Fibroblast of lung (primary cell): ENCODE data around the gene STX7. TPM values are rescaled to one million over a fixed set of nuclear protein-coding genes. Genes with fewer than 3 reads are reported as not detected.

Source experiments
- DNase-seq, 2 donors: peaks; one replicate each; pipeline versions ENCODE4 v3.0.0 to v3.0.0-alpha.2; 2010; ENCODE audit warnings: low read depth in 2 of 2
- H2AFZ ChIP-seq: 2 replicates; pipeline ENCODE4 v1.5.1; 2012; ENCODE audit warnings: low read length, control low read depth, inconsistent platforms
- H3K27ac ChIP-seq: 2 replicates; pipeline ENCODE4 v1.5.1; 2011; ENCODE audit warnings: low read length, control low read depth; ENCODE audit not compliant: insufficient read depth
- H3K27me3 ChIP-seq: 2 replicates; pipeline ENCODE4 v1.5.1; 2011; ENCODE audit warnings: mild to moderate bottlenecking, low read length; ENCODE audit not compliant: control insufficient read depth, insufficient read depth
- H3K36me3 ChIP-seq: 2 replicates; pipeline ENCODE4 v1.5.1; 2011; ENCODE audit warnings: low read length; ENCODE audit not compliant: control insufficient read depth, insufficient read depth
- H3K4me1 ChIP-seq: 2 replicates; pipeline ENCODE4 v1.5.1; 2011; ENCODE audit warnings: low read length; ENCODE audit not compliant: control insufficient read depth, insufficient read depth; ENCODE audit errors: extremely low read depth
- H3K4me2 ChIP-seq: 2 replicates; pipeline ENCODE4 v1.5.1; 2011; ENCODE audit warnings: low read length, control low read depth; ENCODE audit not compliant: insufficient read depth; ENCODE audit errors: extremely low read depth
- H3K4me3 ChIP-seq, 4 experiments: fragments of 200-600 bp in 1 of 4; sonication (generic) in 1 of 4; replicated peaks in 1 of 4; 2 replicates each; pipeline ENCODE4 v1.5.1; 2011 to 2016; ENCODE audit warnings: low read length in 4 of 4, low read depth in 3 of 4, mild to moderate bottlenecking in 3 of 4, control low read depth in 2 of 4, inconsistent platforms in 1 of 4, mixed read lengths in 1 of 4; ENCODE audit not compliant: insufficient read depth in 1 of 4; ENCODE audit errors: control extremely low read depth in 1 of 4
- H3K79me2 ChIP-seq: 2 replicates; pipeline ENCODE4 v1.5.1; 2012; ENCODE audit warnings: mild to moderate bottlenecking, low read length, inconsistent platforms; ENCODE audit not compliant: control insufficient read depth, insufficient read depth
- H3K9ac ChIP-seq: 2 replicates; pipeline ENCODE4 v1.5.1; 2011; ENCODE audit warnings: mild to moderate bottlenecking, low read length, control low read depth; ENCODE audit not compliant: insufficient read depth
- H3K9me3 ChIP-seq: 2 replicates; pipeline ENCODE4 v1.5.1; 2012; ENCODE audit warnings: low read depth, low read length; ENCODE audit not compliant: control insufficient read depth, insufficient read depth
- H4K20me1 ChIP-seq: 2 replicates; pipeline ENCODE4 v1.5.1; 2011; ENCODE audit warnings: low read length; ENCODE audit not compliant: control insufficient read depth, insufficient read depth; ENCODE audit errors: extremely low read depth
- CTCF ChIP-seq, 2 donors: IDR thresholded peaks in 1 of 2; conservative IDR thresholded peaks in 1 of 2; 1 replicate in 1 of 2; 2 replicates in 1 of 2; pipeline ENCODE4 v1.5.1; 2011 to 2012; ENCODE audit warnings: low read length in 2 of 2, control low read depth in 1 of 2, inconsistent platforms in 1 of 2, low read depth in 1 of 2, mild to moderate bottlenecking in 1 of 2
- EZH2 ChIP-seq: IDR thresholded peaks from 2 replicates; pipeline ENCODE4 v1.5.1; 2012; ENCODE audit warnings: low read length, control low read depth, mild to moderate bottlenecking; ENCODE audit errors: missing control alignments
- polyA plus RNA-seq, 2 donors: library from polyadenylated mRNA; depleted of rRNA in 1 of 2; stranded (reverse) in 1 of 2; unstranded in 1 of 2; fragments of >200 nt; gene quantifications; 2 replicates each; pipeline ENCODE4 v1.2.1, GENCODE V29; 2011 to 2012; ENCODE audit warnings: missing spikeins in 1 of 2
- total RNA-seq: library from RNA; depleted of rRNA; stranded (reverse); fragments of >200 nt; gene quantifications from 2 replicates; pipeline ENCODE4 v1.2.1, GENCODE V29; 2014

The STX7 gene
- total and polyA plus RNA-seq, 2 donors (not counting 1 experiment from before 2014, with no cell fraction given): 52.1 to 53.0 TPM

- Histone ChIP-seq H3K4me2 (no peak overlapping the region), H3K27ac (no peak overlapping the region), H3K4me1 (peaks cover 4% of the 10 kb centered on the region), H3K79me2 (no peaks in the 10 kb centered on the region), H3K36me3 (peaks cover 7% of the 10 kb centered on the region), H2AFZ (no peak overlapping the region), H3K9me3 (no peaks in the 10 kb centered on the region), H4K20me1 (no peaks in the 10 kb centered on the region), H3K27me3 (no peaks in the 10 kb centered on the region), H3K4me3 (no peak overlapping the region), H3K9ac (no peak overlapping the region)
- no peak for DNase-seq
- TF ChIP-seq EZH2 (no peak), CTCF (conservative IDR thresholded peaks at IDR 0.05 in 1 of 2, IDR thresholded peaks at IDR 0.05 in 1 of 2; ENCODE audit: low read depth in 1 of 2, low read length in 2 of 2) (no peak)
Observed at GRCh38 chr6:132461958-132462357, 51.0 kb downstream of the STX7 start.

- H3K36me3 ChIP-seq: peaks cover 7% of the 10 kb centered on the region
- no peaks in the 10 kb centered on the region for H3K9me3 ChIP-seq
- H3K4me2 ChIP-seq: no peak overlapping the region
- H3K4me3 ChIP-seq: no peak overlapping the region
- H2AFZ ChIP-seq: no peak overlapping the region
- H4K20me1 ChIP-seq: no peaks in the 10 kb centered on the region
- TF ChIP-seq EZH2 (no peak), CTCF (conservative IDR thresholded peaks at IDR 0.05 in 1 of 2, IDR thresholded peaks at IDR 0.05 in 1 of 2; ENCODE audit: low read depth in 1 of 2, low read length in 2 of 2) (no peak)
- no peak overlapping the region for H3K9ac ChIP-seq
- no peak for DNase-seq
- no peaks in the 10 kb centered on the region for H3K4me1 ChIP-seq
- H3K27ac ChIP-seq: no peak overlapping the region
- no peaks in the 10 kb centered on the region for H3K27me3 ChIP-seq
- no peaks in the 10 kb centered on the region for H3K79me2 ChIP-seq
Observed at GRCh38 chr6:132459605-132459952, 53.3 kb downstream of the STX7 start.

DNA sequence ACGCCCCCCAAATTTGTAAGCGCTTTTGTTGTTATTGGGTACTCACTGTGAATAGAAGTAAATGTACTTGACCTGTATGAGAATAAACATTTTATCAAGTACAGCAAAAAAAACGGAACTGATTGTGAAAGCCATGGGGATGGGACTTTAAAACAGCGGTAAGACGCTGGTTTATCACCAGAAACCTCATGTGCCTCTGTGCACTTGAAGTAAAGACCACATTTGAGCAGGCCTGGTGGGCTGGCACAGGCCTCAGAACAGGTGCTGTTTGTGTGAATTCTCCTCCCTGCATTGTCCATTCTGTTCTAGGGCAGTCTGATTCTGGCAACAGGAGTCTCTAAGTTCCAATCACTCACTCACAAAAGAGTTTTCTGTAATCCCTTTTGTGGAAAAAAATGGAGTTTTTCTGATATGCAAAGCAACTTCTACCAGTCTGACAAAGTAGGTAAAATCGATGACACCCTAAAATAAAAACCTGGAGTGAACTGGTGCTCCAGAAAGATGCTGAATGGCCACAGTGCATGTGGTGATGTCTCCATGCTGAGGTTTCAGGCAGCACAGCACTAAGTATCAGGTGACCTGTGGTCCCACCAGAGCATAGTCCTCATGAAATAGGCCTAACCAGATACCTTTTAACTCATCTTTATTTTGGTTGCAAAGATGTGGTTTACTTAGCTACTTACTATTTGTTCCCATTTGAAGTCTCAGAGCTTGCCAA, 53.9 kb downstream of the STX7 start:
- H3K36me3 ChIP-seq: peaks cover 7% of the 10 kb centered on the region

More for the DNA sequence above, 53.9 kb downstream of the STX7 start:
- no peaks in the 10 kb centered on the region for H3K79me2 ChIP-seq
- no peak overlapping the region for H3K27ac ChIP-seq
- no peak for DNase-seq
- no peaks in the 10 kb centered on the region for H4K20me1 ChIP-seq
- H2AFZ ChIP-seq: no peak overlapping the region
- TF ChIP-seq CTCF (conservative IDR thresholded peaks at IDR 0.05 in 1 of 2, IDR thresholded peaks at IDR 0.05 in 1 of 2; ENCODE audit: low read depth in 1 of 2, low read length in 2 of 2): no peak
- TF ChIP-seq EZH2: no peak
- H3K4me1 ChIP-seq: no peaks in the 10 kb centered on the region
- no peak overlapping the region for H3K4me3 ChIP-seq
- no peaks in the 10 kb centered on the region for H3K27me3 ChIP-seq
- no peak overlapping the region for H3K9ac ChIP-seq
- H3K4me2 ChIP-seq: no peak overlapping the region
- H3K9me3 ChIP-seq: no peaks in the 10 kb centered on the region
